Liver (tissue), 3 donors: ENCODE measurements around the gene TNFAIP3.

Source experiments
- ATF3 ChIP-seq: IDR thresholded peaks from 2 replicates; pipeline ENCODE4 v1.6.1; 2016; ENCODE audit warnings: antibody characterized with exemption
- CTCF ChIP-seq: fragments of 150-350 bp; IDR thresholded peaks from 2 replicates; pipeline ENCODE4 v1.5.1; 2017; ENCODE audit warnings: improper control_type of control experiment, low read depth, low read length; ENCODE audit not compliant: missing input control
- REST ChIP-seq: IDR thresholded peaks from 2 replicates; pipeline ENCODE4 v1.6.1; 2016; ENCODE audit warnings: antibody characterized with exemption, mild to moderate bottlenecking
- SP1 ChIP-seq: IDR thresholded peaks from 2 replicates; pipeline ENCODE4 v1.6.1; 2018; ENCODE audit warnings: antibody characterized with exemption, mild to moderate bottlenecking
- TAF1 ChIP-seq: conservative IDR thresholded peaks from 2 replicates; pipeline ENCODE4 v1.6.1; 2016; ENCODE audit warnings: antibody characterized with exemption, mild to moderate bottlenecking
- ZBTB33 ChIP-seq: IDR thresholded peaks from 2 replicates; pipeline ENCODE4 v1.6.1; 2016; ENCODE audit warnings: antibody characterized with exemption
- donor health status: healthy.
- donor health status: healthy.

- no peak for TF ChIP-seq CTCF
- TF ChIP-seq ZBTB33: no peak
- TF ChIP-seq SP1: no peak
- TF ChIP-seq TAF1: no peak
- no peak for TF ChIP-seq REST
- no peak for TF ChIP-seq ATF3
Measured at GRCh38 chr6:137853569-137854213, 13.4 kb upstream of the TNFAIP3 start.
